Hepatocyte (in vitro differentiated cells): Measurements from ENCODE around the gene PTPRN2. TPM values are rescaled to one million over a fixed set of nuclear protein-coding genes. Genes with fewer than 3 reads are reported as not detected.

Source experiments
- DNase-seq: peaks from one replicate; pipeline ENCODE4 v3.0.0-alpha.2; 2016; ENCODE audit warnings: low spot score
- H2AFZ ChIP-seq: fragments of 200-600 bp; sonication (generic); 2 replicates; pipeline ENCODE4 v1.6.0; 2016; ENCODE audit warnings: antibody characterized with exemption, mild to moderate bottlenecking
- H3K27ac ChIP-seq: fragments of 200-600 bp; sonication (generic); 2 replicates; pipeline ENCODE4 v1.5.1; 2016; ENCODE audit warnings: mild to moderate bottlenecking
- H3K27me3 ChIP-seq: fragments of 200-600 bp; sonication (generic); 2 replicates; pipeline ENCODE4 v1.6.1; 2016
- H3K36me3 ChIP-seq: fragments of 200-600 bp; sonication (generic); replicated peaks from 2 replicates; pipeline ENCODE4 v1.5.1; 2016; ENCODE audit warnings: low read depth; ENCODE audit not compliant: insufficient read depth
- H3K4me1 ChIP-seq: fragments of 200-600 bp; sonication (generic); 2 replicates; pipeline ENCODE4 v1.5.1; 2016; ENCODE audit warnings: mild to moderate bottlenecking, moderate library complexity; ENCODE audit not compliant: insufficient read depth
- H3K4me2 ChIP-seq: fragments of 200-600 bp; sonication (generic); 2 replicates; pipeline ENCODE4 v1.6.0; 2016
- H3K4me3 ChIP-seq: fragments of 200-600 bp; sonication (generic); 2 replicates; pipeline ENCODE4 v1.5.1; 2016; ENCODE audit warnings: mild to moderate bottlenecking
- H3K79me2 ChIP-seq: fragments of 200-600 bp; sonication (generic); 2 replicates; pipeline ENCODE4 v1.6.0; 2017; ENCODE audit warnings: mild to moderate bottlenecking
- H3K9me2 ChIP-seq: fragments of 200-600 bp; sonication (generic); replicated peaks from 2 replicates; pipeline ENCODE4 v1.6.0; 2017; ENCODE audit warnings: mild to moderate bottlenecking; ENCODE audit not compliant: insufficient read depth
- H3K9me3 ChIP-seq: fragments of 200-600 bp; sonication (generic); 2 replicates; pipeline ENCODE4 v1.5.1; 2016; ENCODE audit warnings: low read depth, mild to moderate bottlenecking
- H4K20me1 ChIP-seq: fragments of 200-600 bp; sonication (generic); 2 replicates; pipeline ENCODE4 v1.6.0; 2016; ENCODE audit warnings: mild to moderate bottlenecking; ENCODE audit not compliant: insufficient read depth, poor library complexity, severe bottlenecking
- EZH2 ChIP-seq: fragments of 200-600 bp; sonication (generic); IDR thresholded peaks from 2 replicates; pipeline ENCODE4 v1.6.1; 2016; ENCODE audit warnings: antibody characterized with exemption, mild to moderate bottlenecking, borderline replicate concordance
- EZH2phosphoT487 ChIP-seq: fragments of 200-600 bp; sonication (generic); IDR thresholded peaks from one replicate; pipeline ENCODE4 v1.6.1; 2018; ENCODE audit warnings: antibody characterized with exemption, mild to moderate bottlenecking, low read depth, moderate library complexity; ENCODE audit not compliant: unreplicated experiment, severe bottlenecking
- WGBS: methylation state at CpG from one replicate; pipeline ENCODE4 v1.1.6; 2016; ENCODE audit warnings: low lambda C conversion rate; ENCODE audit errors: missing lambda C conversion rate; 5-methylcytosine and 5-hydroxymethylcytosine counted together
- polyA plus RNA-seq: library from polyadenylated mRNA; unstranded; fragments of >200 nt; fragmentation: Nextera tagmentation; extraction: Ambion mirVana; gene quantifications from 2 replicates; pipeline ENCODE4 v1.2.1, GENCODE V29; 2016
- total RNA-seq: library from RNA; depleted of rRNA; stranded (reverse); fragments of >200 nt; gene quantifications from 2 replicates; pipeline ENCODE4 v1.2.3, GENCODE V29; 2014
- TF ChIP-seq, protein P1 (sequence below): fragments of 200-600 bp; sonication (generic); IDR thresholded peaks from 2 replicates; pipeline ENCODE4 v1.5.1; 2016; ENCODE audit warnings: antibody characterized with exemption, mild to moderate bottlenecking; ENCODE audit not compliant: poor library complexity

Gene PTPRN2
- total and polyA plus RNA-seq, 2 experiments from 2014 or later: 2.1 to 3.3 TPM

DNA sequence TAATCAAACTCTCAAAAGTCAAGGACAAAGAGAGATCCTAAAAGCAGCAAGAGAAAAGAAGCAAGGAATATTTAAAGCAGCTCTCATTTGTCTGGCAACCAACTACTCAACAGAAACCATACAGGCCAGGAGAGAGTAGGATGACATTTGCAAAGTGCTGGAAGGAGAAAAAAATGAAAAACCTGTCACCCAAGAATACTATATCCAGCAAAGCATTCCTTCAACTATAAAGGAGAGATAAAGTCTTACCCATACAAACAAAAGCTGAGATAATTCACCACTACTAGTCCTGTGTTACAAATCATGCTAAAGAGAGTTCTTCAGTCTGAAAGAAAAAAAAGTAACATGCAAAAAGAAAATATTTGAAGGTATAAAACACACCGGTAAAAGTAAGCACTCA is 357.7 kb downstream of the PTPRN2 start:
- Histone ChIP-seq H3K4me1 (no peaks in the 10 kb centered on the region), H3K4me2 (no peak overlapping the region), H3K4me3 (no peak overlapping the region)

DNA sequence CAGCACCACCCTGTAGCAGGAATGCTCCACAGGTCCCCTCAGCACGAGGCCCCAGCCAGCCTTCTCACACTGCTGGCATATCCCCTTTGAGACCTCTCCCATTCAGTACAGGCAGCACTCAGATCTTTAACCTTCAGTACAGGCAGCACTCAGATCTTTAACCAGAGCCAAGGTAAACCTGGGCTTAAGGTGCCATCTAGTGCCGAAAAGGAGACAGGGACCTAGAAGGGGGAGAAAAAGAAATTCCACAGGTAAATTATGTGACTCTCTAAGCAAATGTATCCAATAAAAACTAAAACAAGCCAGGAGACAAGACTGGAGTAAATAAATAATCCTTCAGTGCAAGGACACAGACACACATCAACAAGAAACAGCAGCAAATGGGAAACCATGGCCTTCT is 358.6 kb downstream of the PTPRN2 start:
- no peaks in the 10 kb centered on the region for H3K4me1 ChIP-seq
- TF ChIP-seq EZH2 (no peak), EZH2phosphoT487 (no peak)
- TF ChIP-seq, protein P1, sequence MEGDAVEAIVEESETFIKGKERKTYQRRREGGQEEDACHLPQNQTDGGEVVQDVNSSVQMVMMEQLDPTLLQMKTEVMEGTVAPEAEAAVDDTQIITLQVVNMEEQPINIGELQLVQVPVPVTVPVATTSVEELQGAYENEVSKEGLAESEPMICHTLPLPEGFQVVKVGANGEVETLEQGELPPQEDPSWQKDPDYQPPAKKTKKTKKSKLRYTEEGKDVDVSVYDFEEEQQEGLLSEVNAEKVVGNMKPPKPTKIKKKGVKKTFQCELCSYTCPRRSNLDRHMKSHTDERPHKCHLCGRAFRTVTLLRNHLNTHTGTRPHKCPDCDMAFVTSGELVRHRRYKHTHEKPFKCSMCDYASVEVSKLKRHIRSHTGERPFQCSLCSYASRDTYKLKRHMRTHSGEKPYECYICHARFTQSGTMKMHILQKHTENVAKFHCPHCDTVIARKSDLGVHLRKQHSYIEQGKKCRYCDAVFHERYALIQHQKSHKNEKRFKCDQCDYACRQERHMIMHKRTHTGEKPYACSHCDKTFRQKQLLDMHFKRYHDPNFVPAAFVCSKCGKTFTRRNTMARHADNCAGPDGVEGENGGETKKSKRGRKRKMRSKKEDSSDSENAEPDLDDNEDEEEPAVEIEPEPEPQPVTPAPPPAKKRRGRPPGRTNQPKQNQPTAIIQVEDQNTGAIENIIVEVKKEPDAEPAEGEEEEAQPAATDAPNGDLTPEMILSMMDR: peak; percentile 4

More for the DNA sequence above, 357.7 kb downstream of the PTPRN2 start:
- Histone ChIP-seq H3K9me3 (peaks cover 9% of the 10 kb centered on the region), H2AFZ (no peak overlapping the region), H3K27me3 (no peaks in the 10 kb centered on the region), H4K20me1 (no peaks in the 10 kb centered on the region), H3K9me2 (no peaks in the 10 kb centered on the region), H3K36me3 (no peaks in the 10 kb centered on the region), H3K79me2 (no peaks in the 10 kb centered on the region), H3K27ac (no peak overlapping the region)
- TF ChIP-seq, protein P1: no peak
- no peak for TF ChIP-seq EZH2phosphoT487
- no peak for TF ChIP-seq EZH2
- WGBS: 100% methylated on average over 1 of the region's 1 CpG
- no peak for DNase-seq

DNA sequence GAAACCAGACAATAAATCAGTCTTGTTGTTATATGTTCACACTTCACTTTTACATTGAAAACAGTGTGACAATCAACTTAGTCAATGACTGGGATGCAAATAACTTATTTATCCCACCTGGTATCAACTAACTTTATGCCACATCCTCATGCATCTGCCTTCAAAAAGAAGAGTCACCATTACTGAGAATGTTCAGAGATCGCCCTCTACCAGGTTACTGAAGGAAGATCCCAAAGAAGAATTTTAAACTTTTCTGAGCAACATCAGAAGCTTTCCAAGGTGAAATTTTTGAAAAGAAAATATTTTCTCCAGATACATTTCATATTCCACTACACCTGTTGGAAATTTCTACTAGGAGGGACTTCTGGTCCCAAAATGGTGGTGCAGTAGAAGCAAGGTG is 359.5 kb downstream of the PTPRN2 start:
- H3K4me2 ChIP-seq: no peak overlapping the region
- peaks cover 9% of the 10 kb centered on the region for H3K9me3 ChIP-seq
- H3K27ac ChIP-seq: no peak overlapping the region
- no peaks in the 10 kb centered on the region for H3K4me1 ChIP-seq
- no peaks in the 10 kb centered on the region for H3K9me2 ChIP-seq
- H3K36me3 ChIP-seq: no peaks in the 10 kb centered on the region
- no peak for TF ChIP-seq EZH2phosphoT487
- TF ChIP-seq, protein P1: no peak
- no peak for TF ChIP-seq EZH2
- H3K79me2 ChIP-seq: no peaks in the 10 kb centered on the region
- H2AFZ ChIP-seq: no peak overlapping the region
- no peak overlapping the region for H3K4me3 ChIP-seq
- H4K20me1 ChIP-seq: no peaks in the 10 kb centered on the region
- H3K27me3 ChIP-seq: no peaks in the 10 kb centered on the region
- WGBS: 85% methylated on average over 1 of the region's 1 CpG
- DNase-seq: no peak

More for the DNA sequence above, 358.6 kb downstream of the PTPRN2 start:
- Histone ChIP-seq H3K27ac (no peak overlapping the region), H4K20me1 (no peaks in the 10 kb centered on the region), H3K36me3 (no peaks in the 10 kb centered on the region), H3K9me3 (peaks cover 9% of the 10 kb centered on the region), H3K79me2 (no peaks in the 10 kb centered on the region), H2AFZ (no peak overlapping the region), H3K9me2 (no peaks in the 10 kb centered on the region), H3K4me3 (no peak overlapping the region), H3K4me2 (no peak overlapping the region), H3K27me3 (no peaks in the 10 kb centered on the region)
- no peak for DNase-seq
- 29% methylated on average over 2 of the region's 2 CpGs for WGBS
